HepG2 (cell line): ENCODE measurements around the gene DOCK1. TPM values are rescaled to one million over a fixed set of nuclear protein-coding genes. Genes with fewer than 3 reads are reported as not detected.

Source experiments
- ATAC-seq: fragments of 200-7000 bp; cut with Tn5 transposase; 3 replicates; pipeline ENCODE4 v1.9.1; 2020; ENCODE audit warnings: mild to moderate bottlenecking, moderate library complexity
- BruUV-seq: library from RNA; stranded (reverse); fragments of 400-500 nt; replicated peaks from 2 replicates; lab custom pipeline; 2021; lab: Mats Ljungman, UMichigan
- CTCF ChIA-PET: fragments of 300-600 bp; formaldehyde crosslinking; extraction: SDS; loops from one replicate; lab custom pipeline; 2021; ENCODE audit warnings: low total read pairs, inconsistent platforms, low intra/inter-chr PET ratio; lab: Yijun Ruan, JAX
- POLR2A ChIA-PET: fragments of 350-600 bp; sonication (Branson Sonifier 250); formaldehyde crosslinking; loops from one replicate; lab custom pipeline; 2020; ENCODE audit warnings: antibody characterized with exemption, inconsistent platforms; lab: Yijun Ruan, JAX
- DNase-seq: peaks from one replicate; pipeline ENCODE4 v3.0.0-alpha.2; 2015; ENCODE audit warnings: low spot score
- FAIRE-seq: peaks from 3 replicates; lab custom pipeline; 2011; peaks lifted over from hg19 to GRCh38; lab: Jason Lieb, UNC
- H2AFZ ChIP-seq: one replicate; pipeline ENCODE4 v1.6.1; 2011; ENCODE audit warnings: low read length, inconsistent platforms
- H3K27ac ChIP-seq: fragments of 300-600 bp; 3 replicates; pipeline ENCODE4 v1.8.0; 2011; ENCODE audit warnings: mixed run types, mild to moderate bottlenecking, mixed read lengths, low read length, inconsistent platforms; ENCODE audit not compliant: insufficient read depth; ENCODE audit errors: extremely low read length
- H3K27me3 ChIP-seq, 2 experiments: fragments of 200-600 bp in 1 of 2; 2 replicates in 1 of 2; 3 replicates in 1 of 2; pipeline versions ENCODE4 v1.6.0 to v1.8.0; 2011; ENCODE audit warnings: low read length in 2 of 2, mild to moderate bottlenecking in 2 of 2, moderate library complexity in 2 of 2, inconsistent platforms in 1 of 2; ENCODE audit not compliant: insufficient read depth in 2 of 2, control insufficient read depth in 1 of 2
- H3K36me3 ChIP-seq, 2 experiments: fragments of 200-600 bp in 1 of 2; replicated peaks in 1 of 2; 2 replicates in 1 of 2; 3 replicates in 1 of 2; pipeline versions ENCODE4 v1.5.1 to v1.8.0; 2011; ENCODE audit warnings: low read length in 2 of 2, inconsistent platforms in 1 of 2; ENCODE audit not compliant: insufficient read depth in 2 of 2, control insufficient read depth in 1 of 2
- H3K4me1 ChIP-seq: 2 replicates; pipeline ENCODE4 v1.5.1; 2012; ENCODE audit warnings: low read length, inconsistent platforms; ENCODE audit not compliant: insufficient read depth
- H3K4me2 ChIP-seq: 2 replicates; pipeline ENCODE4 v1.6.0; 2011; ENCODE audit warnings: low read depth, low read length, inconsistent platforms
- H3K4me3 ChIP-seq, 3 experiments: fragments of 200-600 bp in 1 of 3; sonication (generic), shearing (Covaris generic) in 1 of 3; replicated peaks in 1 of 3; 2 replicates each; pipeline ENCODE4 v1.5.1; 2011 to 2016; ENCODE audit warnings: low read length in 3 of 3, inconsistent platforms in 2 of 3, low read depth in 2 of 3, mild to moderate bottlenecking in 2 of 3, control low read depth in 1 of 3, mixed read lengths in 1 of 3; ENCODE audit not compliant: insufficient read depth in 1 of 3
- H3K79me2 ChIP-seq: one replicate; pipeline ENCODE4 v1.6.1; 2011; ENCODE audit warnings: low read length, inconsistent platforms; ENCODE audit not compliant: insufficient read depth
- H3K9ac ChIP-seq: 2 replicates; pipeline ENCODE4 v1.6.0; 2011; ENCODE audit warnings: mild to moderate bottlenecking, low read depth, low read length, inconsistent platforms; ENCODE audit not compliant: insufficient read depth
- H3K9me3 ChIP-seq: 2 replicates; pipeline ENCODE4 v1.5.1; 2012; ENCODE audit warnings: mild to moderate bottlenecking, low read length
- H4K20me1 ChIP-seq: 2 replicates; pipeline ENCODE4 v1.6.0; 2011; ENCODE audit warnings: inconsistent platforms, mild to moderate bottlenecking, low read length, moderate library complexity; ENCODE audit not compliant: insufficient read depth
- FOSL1 ChIP-seq: sonication (generic); formaldehyde crosslinking; IDR thresholded peaks from 2 replicates; pipeline ENCODE4 v1.9.0; 2021; ENCODE audit warnings: missing genetic modification reagents, borderline replicate concordance
- KLF11 ChIP-seq: IDR thresholded peaks from 2 replicates; pipeline ENCODE4 v1.6.1; 2016; ENCODE audit warnings: missing compliant biosample characterization
- NCOA2 ChIP-seq: sonication (generic); formaldehyde crosslinking; IDR thresholded peaks from 2 replicates; pipeline ENCODE4 v1.8.0; 2022; ENCODE audit warnings: inconsistent platforms
- SETDB1 ChIP-seq: sonication (generic); formaldehyde crosslinking; IDR thresholded peaks from 2 replicates; pipeline ENCODE4 v1.5.1; 2020; ENCODE audit warnings: missing genetic modification reagents, mild to moderate bottlenecking, borderline replicate concordance
- SMAD9 ChIP-seq: sonication (generic); formaldehyde crosslinking; IDR thresholded peaks from 2 replicates; pipeline ENCODE4 v1.5.1; 2020; ENCODE audit warnings: mild to moderate bottlenecking, missing genetic modification reagents
- ZNF253 ChIP-seq: sonication (generic); formaldehyde crosslinking; IDR thresholded peaks from 2 replicates; pipeline ENCODE4 v1.8.0; 2022; ENCODE audit warnings: mild to moderate bottlenecking, missing genetic modification reagents, borderline replicate concordance
- ZNF296 ChIP-seq: sonication (generic); formaldehyde crosslinking; conservative IDR thresholded peaks from 2 replicates; pipeline ENCODE4 v1.5.0; 2020; ENCODE audit warnings: mild to moderate bottlenecking, missing genetic modification reagents
- ZNF354B ChIP-seq: sonication (generic); formaldehyde crosslinking; IDR thresholded peaks from 2 replicates; pipeline ENCODE4 v1.8.0; 2022; ENCODE audit warnings: mild to moderate bottlenecking, missing genetic modification reagents
- ZNF556 ChIP-seq: sonication (generic); formaldehyde crosslinking; IDR thresholded peaks from 2 replicates; pipeline ENCODE4 v1.4.0; 2020; ENCODE audit warnings: mild to moderate bottlenecking, missing genetic modification reagents, borderline replicate concordance
- ZNF615 ChIP-seq: sonication (generic); formaldehyde crosslinking; IDR thresholded peaks from 2 replicates; pipeline ENCODE4 v1.5.0; 2020; ENCODE audit warnings: mild to moderate bottlenecking, missing genetic modification reagents, borderline replicate concordance
- ZNF776 ChIP-seq: sonication (generic); formaldehyde crosslinking; IDR thresholded peaks from 2 replicates; pipeline ENCODE4 v1.4.0; 2020; ENCODE audit warnings: mild to moderate bottlenecking, missing genetic modification reagents
- ZSCAN29 ChIP-seq: sonication (generic); formaldehyde crosslinking; conservative IDR thresholded peaks from 2 replicates; pipeline ENCODE4 v1.4.0; 2020; ENCODE audit warnings: mild to moderate bottlenecking, missing genetic modification reagents
- WGBS: methylation state at CpG from one replicate; pipeline ENCODE4 v1.1.6; 2017; ENCODE audit warnings: low lambda C conversion rate; 5-methylcytosine and 5-hydroxymethylcytosine counted together
- in situ Hi-C: cut with HindIII; loops from 2 replicates; pipeline ENCODE4 v1.10.0; 2017; ENCODE audit warnings: low pct_unique_long_range_greater_than_20kb; ENCODE audit not compliant: extremely low pct_ligation_motif_present
- intact Hi-C: fragments of 100-400 bp; cut with micrococcal nuclease; formaldehyde crosslinking; loops from one replicate; pipeline ENCODE4 v1.10.0; 2022; ENCODE audit not compliant: unreplicated experiment
- polyA plus RNA-seq, 8 experiments: library from polyadenylated mRNA; depleted of rRNA in 3 of 8; stranded (reverse) in 7 of 8; unstranded in 1 of 8; fragments of >200 nt; fragmentation: Illumina TruSeq in 4 of 8; extraction: Trizol in 4 of 8; gene quantifications; 2 replicates each; pipeline versions ENCODE4 v1.2.1 to v1.2.3, GENCODE V29; 2011 to 2016; ENCODE audit warnings: low read depth in 4 of 8, missing spikeins in 1 of 8, mixed read lengths in 1 of 8; ENCODE audit not compliant: insufficient read depth in 1 of 8
- total RNA-seq, 5 experiments: library from RNA; depleted of rRNA; stranded (reverse); fragments of >200 nt; fragmentation: Illumina TruSeq; extraction: Trizol; gene quantifications; 2 replicates each; pipeline ENCODE4 v1.2.3, GENCODE V29; 2016; ENCODE audit warnings: low read depth in 1 of 5
- TF ChIP-seq, protein P1 (sequence below): sonication (generic); formaldehyde crosslinking; IDR thresholded peaks from 2 replicates; pipeline ENCODE4 v1.4.0; 2020; ENCODE audit warnings: mild to moderate bottlenecking, missing genetic modification reagents

The DOCK1 gene
- total and polyA plus RNA-seq, 2 of the 13 experiments (the other 11 are each of a cell fraction or from before 2014, with no cell fraction given), result 8.3 to 25.5 TPM

DNA sequence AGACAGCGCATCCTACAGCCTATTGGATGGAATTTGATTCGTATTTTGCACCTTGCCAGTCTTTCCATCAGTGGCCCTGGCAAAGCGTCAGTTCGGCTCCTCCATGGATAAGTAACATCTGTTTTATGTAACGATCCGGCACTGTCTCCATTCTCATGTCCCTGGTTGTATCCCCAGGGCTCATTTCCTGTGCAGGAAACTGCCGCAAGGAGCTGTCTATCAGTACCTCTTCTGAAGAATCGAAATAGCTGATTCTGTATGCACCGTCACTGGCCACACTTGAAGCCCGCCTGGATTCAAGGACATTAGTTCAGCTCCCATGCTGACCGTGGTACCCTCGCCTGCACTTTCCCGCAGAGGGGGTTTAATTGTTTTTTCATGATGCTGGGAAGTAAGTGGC, 590.8 kb downstream of the DOCK1 start:
- Histone ChIP-seq H3K9me3 (no peaks in the 10 kb centered on the region), H3K4me3 (no peak overlapping the region), H3K79me2 (no peaks in the 10 kb centered on the region), H3K9ac (no peak overlapping the region), H2AFZ (no peak overlapping the region), H3K4me1 (no peaks in the 10 kb centered on the region), H3K27me3 (peaks cover 3 to 54% of the 10 kb centered on the region in 2 experiments; a peak in 3 of 5 replicates), H3K27ac (no peak overlapping the region)
- CTCF ChIA-PET, result no interaction called here
- intact Hi-C loops (no loop called here), in situ Hi-C loops (no loop called here)
- DNase-seq (no peak), FAIRE-seq (no peak), ATAC-seq (no peak)
- POLR2A ChIA-PET, result no interaction called here
- BruUV-seq, result no TSS peak
- TF ChIP-seq ZNF253 (CRISPR knock-in tag), result no peak
- TF ChIP-seq SETDB1 (CRISPR knock-in tag), result no peak
- TF ChIP-seq ZNF776 (CRISPR knock-in tag), result no peak
- TF ChIP-seq KLF11, result no peak
- no peak for TF ChIP-seq NCOA2 (CRISPR knock-in tag)
- TF ChIP-seq ZNF296 (CRISPR knock-in tag), result no peak
- no peak for TF ChIP-seq FOSL1
- TF ChIP-seq ZNF615 (CRISPR knock-in tag), result no peak
- TF ChIP-seq ZNF556 (CRISPR knock-in tag), result no peak
- TF ChIP-seq, all 625 proteins: peak for 0
- 26% methylated on average over 13 of the region's 13 CpGs for WGBS
- no peaks in the 10 kb centered on the region for H3K36me3 ChIP-seq
- H4K20me1 ChIP-seq, result no peaks in the 10 kb centered on the region
- H3K4me2 ChIP-seq, result no peak overlapping the region

DNA sequence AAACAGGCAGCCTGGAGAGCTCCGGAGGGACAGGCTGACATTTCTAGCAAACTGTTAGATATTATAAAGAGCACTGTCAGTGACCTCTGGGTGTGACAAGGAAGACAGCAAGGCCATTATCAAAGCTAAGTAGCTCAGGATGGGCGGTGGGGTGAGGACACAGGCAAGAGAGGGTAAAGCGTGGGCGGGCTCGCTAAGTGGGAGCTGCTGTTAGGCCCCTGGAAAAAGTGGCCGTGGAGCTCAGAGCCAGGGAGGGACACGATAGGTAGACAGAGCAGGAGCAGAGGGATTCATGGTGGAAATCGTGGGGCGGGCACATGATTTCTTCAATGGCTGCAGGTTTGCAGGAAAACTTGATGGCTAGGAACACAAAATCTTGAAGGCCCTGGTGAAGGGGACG, 592.5 kb downstream of the DOCK1 start:
- peaks cover 2 to 48% of the 10 kb centered on the region in 2 experiments; a peak in 3 of 5 replicates for H3K27me3 ChIP-seq
- FAIRE-seq, result no peak
- DNase-seq, result no peak
- H2AFZ ChIP-seq, result no peak overlapping the region
- BruUV-seq, result no TSS peak
- ChIA-PET CTCF (no interaction called here), POLR2A (no interaction called here)
- no peaks in the 10 kb centered on the region for H4K20me1 ChIP-seq
- WGBS, result 14% methylated on average over 10 of the region's 10 CpGs
- no peaks in the 10 kb centered on the region for H3K79me2 ChIP-seq
- in situ Hi-C loops (no loop called here), intact Hi-C loops (no loop called here)
- no peak overlapping the region for H3K4me3 ChIP-seq
- no peaks in the 10 kb centered on the region for H3K36me3 ChIP-seq
- H3K27ac ChIP-seq, result no peak overlapping the region
- H3K4me2 ChIP-seq, result no peak overlapping the region
- ATAC-seq, result no peak
- H3K9ac ChIP-seq, result no peak overlapping the region
- H3K9me3 ChIP-seq, result no peaks in the 10 kb centered on the region
- H3K4me1 ChIP-seq, result no peaks in the 10 kb centered on the region
- TF ChIP-seq SMAD9 (no peak), ZNF354B (no peak), ZSCAN29 (CRISPR knock-in tag) (no peak)
- TF ChIP-seq, protein P1, sequence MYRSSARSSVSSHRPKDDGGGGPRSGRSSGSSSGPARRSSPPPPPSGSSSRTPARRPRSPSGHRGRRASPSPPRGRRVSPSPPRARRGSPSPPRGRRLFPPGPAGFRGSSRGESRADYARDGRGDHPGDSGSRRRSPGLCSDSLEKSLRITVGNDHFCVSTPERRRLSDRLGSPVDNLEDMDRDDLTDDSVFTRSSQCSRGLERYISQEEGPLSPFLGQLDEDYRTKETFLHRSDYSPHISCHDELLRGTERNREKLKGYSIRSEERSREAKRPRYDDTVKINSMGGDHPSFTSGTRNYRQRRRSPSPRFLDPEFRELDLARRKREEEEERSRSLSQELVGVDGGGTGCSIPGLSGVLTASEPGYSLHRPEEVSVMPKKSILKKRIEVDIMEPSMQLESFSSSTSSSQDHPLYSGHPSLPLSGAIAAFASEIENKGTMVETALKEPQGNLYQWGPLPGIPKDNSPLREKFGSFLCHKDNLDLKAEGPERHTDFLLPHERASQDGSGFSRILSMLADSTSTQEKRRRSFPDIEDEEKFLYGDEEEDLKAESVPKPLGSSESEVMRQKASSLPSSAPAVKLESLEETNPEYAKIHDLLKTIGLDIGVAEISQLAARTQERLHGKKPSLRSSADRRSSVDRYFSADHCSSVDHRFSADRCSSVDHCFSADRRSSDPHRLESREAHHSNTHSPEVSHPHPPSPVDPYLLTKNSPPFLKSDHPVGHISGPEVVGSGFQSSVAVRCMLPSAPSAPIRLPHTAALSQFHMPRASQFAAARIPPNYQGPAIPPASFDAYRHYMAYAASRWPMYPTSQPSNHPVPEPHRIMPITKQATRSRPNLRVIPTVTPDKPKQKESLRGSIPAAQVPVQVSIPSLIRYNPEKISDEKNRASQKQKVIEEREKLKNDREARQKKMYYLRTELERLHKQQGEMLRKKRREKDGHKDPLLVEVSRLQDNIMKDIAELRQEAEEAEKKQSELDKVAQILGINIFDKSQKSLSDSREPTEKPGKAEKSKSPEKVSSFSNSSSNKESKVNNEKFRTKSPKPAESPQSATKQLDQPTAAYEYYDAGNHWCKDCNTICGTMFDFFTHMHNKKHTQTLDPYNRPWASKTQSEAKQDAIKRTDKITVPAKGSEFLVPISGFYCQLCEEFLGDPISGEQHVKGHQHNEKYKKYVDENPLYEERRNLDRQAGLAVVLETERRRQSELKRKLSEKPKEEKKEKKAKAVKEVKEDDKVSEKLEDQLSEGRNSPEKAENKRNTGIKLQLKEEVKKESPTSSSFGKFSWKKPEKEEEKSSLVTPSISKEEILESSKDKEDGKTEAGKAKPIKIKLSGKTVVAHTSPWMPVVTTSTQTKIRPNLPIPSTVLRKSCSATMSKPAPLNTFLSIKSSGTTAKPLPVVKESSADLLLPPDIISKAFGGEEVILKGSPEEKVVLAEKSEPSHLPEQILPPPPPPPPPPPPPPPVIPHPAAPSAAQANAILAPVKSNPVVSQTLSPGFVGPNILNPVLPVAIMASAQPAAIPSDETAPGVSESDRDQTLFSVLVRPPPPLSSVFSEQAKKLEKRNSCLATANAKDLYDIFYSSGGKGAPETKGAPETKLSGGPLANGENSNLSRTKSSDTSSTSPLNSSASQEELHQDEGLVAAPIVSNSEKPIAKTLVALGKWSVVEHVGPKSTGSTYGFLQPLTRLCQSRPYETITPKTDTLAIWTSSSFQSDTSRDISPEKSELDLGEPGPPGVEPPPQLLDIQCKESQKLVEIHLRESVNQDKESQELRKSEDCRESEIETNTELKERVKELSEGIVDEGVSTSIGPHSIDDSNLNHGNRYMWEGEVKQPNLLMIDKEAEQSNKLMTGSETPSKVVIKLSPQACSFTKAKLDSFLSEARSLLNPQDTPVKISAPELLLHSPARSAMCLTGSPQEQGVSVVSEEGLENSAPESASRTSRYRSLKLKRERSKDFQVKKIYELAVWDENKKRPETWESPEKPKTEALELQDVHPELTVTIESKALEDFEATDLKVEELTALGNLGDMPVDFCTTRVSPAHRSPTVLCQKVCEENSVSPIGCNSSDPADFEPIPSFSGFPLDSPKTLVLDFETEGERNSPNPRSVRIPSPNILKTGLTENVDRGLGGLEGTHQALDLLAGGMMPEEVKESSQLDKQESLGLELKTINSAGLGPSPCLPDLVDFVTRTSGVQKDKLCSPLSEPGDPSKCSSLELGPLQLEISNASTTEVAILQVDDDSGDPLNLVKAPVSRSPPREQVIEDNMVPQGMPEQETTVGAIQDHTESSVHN (CRISPR knock-in tag), result no peak
